Neuronal stem cell (in vitro differentiated cells): ENCODE data around the gene SLX9.

ENCODE experiments used
- DNase-seq: peaks from one replicate; pipeline ENCODE4 v3.0.0-alpha.2; 2013; ENCODE audit warnings: low spot score
- H2AFZ ChIP-seq: one replicate; pipeline ENCODE4 v1.6.1; 2013; ENCODE audit warnings: mild to moderate bottlenecking, low read length, inconsistent platforms
- H2AK5ac ChIP-seq: 2 replicates; pipeline ENCODE4 v1.6.1; 2013; ENCODE audit warnings: low read depth, mild to moderate bottlenecking, inconsistent platforms, low read length, moderate library complexity, mixed read lengths
- H2BK120ac ChIP-seq: 2 replicates; pipeline ENCODE4 v1.6.1; 2013; ENCODE audit warnings: low read depth, mild to moderate bottlenecking, inconsistent platforms, low read length, moderate library complexity, mixed read lengths
- H2BK12ac ChIP-seq: one replicate; pipeline ENCODE4 v1.6.1; 2013; ENCODE audit warnings: low read length, inconsistent platforms
- H2BK15ac ChIP-seq: 2 replicates; pipeline ENCODE4 v1.6.1; 2013; ENCODE audit warnings: mild to moderate bottlenecking, low read length, inconsistent platforms, mixed read lengths
- H2BK5ac ChIP-seq: one replicate; pipeline ENCODE4 v1.6.1; 2013; ENCODE audit warnings: inconsistent platforms, mild to moderate bottlenecking, low read length, moderate library complexity
- H3K14ac ChIP-seq: one replicate; pipeline ENCODE4 v1.6.1; 2013; ENCODE audit warnings: low read length, inconsistent platforms
- H3K18ac ChIP-seq: 2 replicates; pipeline ENCODE4 v1.6.1; 2013; ENCODE audit warnings: low read length, inconsistent platforms
- H3K23ac ChIP-seq: 2 replicates; pipeline ENCODE4 v1.6.1; 2013; ENCODE audit warnings: low read depth, mild to moderate bottlenecking, mixed read lengths, low read length, inconsistent platforms; ENCODE audit not compliant: poor library complexity
- H3K27ac ChIP-seq: replicated peaks from 3 replicates; pipeline ENCODE4 v1.5.1; 2013; ENCODE audit warnings: low read length, inconsistent platforms
- H3K27me3 ChIP-seq, 3 experiments: 2 replicates each; pipeline ENCODE4 v1.6.1; 2013; ENCODE audit warnings: low read length in 3 of 3, mild to moderate bottlenecking in 2 of 3, inconsistent platforms in 1 of 3, low read depth in 1 of 3, mixed read lengths in 1 of 3, moderate library complexity in 1 of 3; ENCODE audit not compliant: control insufficient read depth in 3 of 3, insufficient read depth in 3 of 3
- H3K36me3 ChIP-seq, 2 donors: replicated peaks in 1 of 2; 2 replicates each; pipeline ENCODE4 v1.6.1; 2013; ENCODE audit warnings: low read length in 2 of 2; ENCODE audit not compliant: control insufficient read depth in 2 of 2, insufficient read depth in 2 of 2
- H3K4ac ChIP-seq: 2 replicates; pipeline ENCODE4 v1.6.1; 2013; ENCODE audit warnings: inconsistent platforms, mild to moderate bottlenecking, low read length, moderate library complexity
- H3K4me1 ChIP-seq, 2 donors: 1 replicate in 1 of 2; 2 replicates in 1 of 2; pipeline ENCODE4 v1.6.1; 2013; ENCODE audit warnings: low read length in 2 of 2, low read depth in 1 of 2; ENCODE audit not compliant: control insufficient read depth in 2 of 2, insufficient read depth in 1 of 2
- H3K4me2 ChIP-seq: one replicate; pipeline ENCODE4 v1.6.1; 2013; ENCODE audit warnings: mild to moderate bottlenecking, low read length, inconsistent platforms; ENCODE audit not compliant: insufficient read depth, poor library complexity, severe bottlenecking
- H3K4me3 ChIP-seq, 2 donors: 2 replicates each; pipeline ENCODE4 v1.5.1; 2013; ENCODE audit warnings: low read length in 2 of 2, mild to moderate bottlenecking in 2 of 2, inconsistent platforms in 1 of 2, moderate library complexity in 1 of 2
- H3K79me1 ChIP-seq: one replicate; pipeline ENCODE4 v1.6.1; 2013; ENCODE audit warnings: low read depth, mild to moderate bottlenecking, inconsistent platforms, low read length, moderate library complexity
- H3K9ac ChIP-seq: one replicate; pipeline ENCODE4 v1.6.1; 2013; ENCODE audit warnings: mild to moderate bottlenecking, low read depth, low read length, inconsistent platforms; ENCODE audit not compliant: poor library complexity
- H3K9me3 ChIP-seq, 2 donors: replicated peaks in 1 of 2; 2 replicates each; pipeline versions ENCODE3 to v1.6.1; 2013; ENCODE audit warnings: low read length in 2 of 2, mild to moderate bottlenecking in 2 of 2, inconsistent platforms in 1 of 2, low read depth in 1 of 2, mixed read lengths in 1 of 2, moderate library complexity in 1 of 2; ENCODE audit not compliant: control insufficient read depth in 2 of 2, insufficient read depth in 1 of 2
- H4K8ac ChIP-seq: one replicate; pipeline ENCODE4 v1.6.1; 2013; ENCODE audit warnings: low read depth, mild to moderate bottlenecking, inconsistent platforms, low read length, moderate library complexity
- H4K91ac ChIP-seq: one replicate; pipeline ENCODE4 v1.6.1; 2013; ENCODE audit warnings: low read length, low read depth, mild to moderate bottlenecking, inconsistent platforms; ENCODE audit not compliant: poor library complexity
- WGBS, 2 donors: extraction: QIAGEN DNeasy Blood & Tissue Kit; methylation state at CpG; one replicate each; pipeline ENCODE4 v1.1.7; 2013; ENCODE audit warnings: missing lambda C conversion rate in 2 of 2, mixed read lengths in 1 of 2; ENCODE audit not compliant: insufficient read length in 2 of 2, insufficient replicate concordance in 1 of 2; ENCODE audit errors: extremely low coverage in 2 of 2; 5-methylcytosine and 5-hydroxymethylcytosine counted together

SLX9 gene

GRCh38 chr21:44946254-44947041, 6.6 kb downstream of the SLX9 start:
- Histone ChIP-seq H2BK120ac (no peak overlapping the region), H3K79me1 (peaks cover 33% of the 10 kb centered on the region), H3K18ac (no peak overlapping the region), H2BK15ac (no peak overlapping the region), H3K14ac (no peak overlapping the region), H3K27me3 (no peaks in the 10 kb centered on the region), H3K9me3 (no peaks in the 10 kb centered on the region), H3K36me3 (peaks cover 41 to 68% of the 10 kb centered on the region in 2 donors), H4K91ac (no peak overlapping the region), H3K4me2 (no peak overlapping the region), H3K27ac (no peak overlapping the region), H3K4me1 (peaks cover under 1 to 2% of the 10 kb centered on the region in 2 donors), H4K8ac (no peak overlapping the region), H2BK12ac (no peak overlapping the region), H3K23ac (no peak overlapping the region), H3K9ac (peak overlapping the region; percentile 44), H2AK5ac (no peak overlapping the region), H2AFZ (no peak overlapping the region), H3K4me3 (no peak overlapping the region), H2BK5ac (no peak overlapping the region), H3K4ac (no peak overlapping the region)
- WGBS, 2 donors = no CpG with 5 or more reads among the region's 25 CpGs
- DNase-seq = no peak

GRCh38 chr21:44947111-44947929, 7.5 kb downstream of the SLX9 start:
- H2AK5ac ChIP-seq = peak overlapping the region; percentile 37
- H2AFZ ChIP-seq = no peak overlapping the region
- no peaks in the 10 kb centered on the region for H3K27me3 ChIP-seq
- H2BK5ac ChIP-seq = no peak overlapping the region
- WGBS, 2 donors = no CpG with 5 or more reads among the region's 22 CpGs
- H3K4me1 ChIP-seq = no peaks in the 10 kb centered on the region
- H3K18ac ChIP-seq = no peak overlapping the region
- H3K14ac ChIP-seq = no peak overlapping the region
- H3K4me2 ChIP-seq = no peak overlapping the region
- H2BK120ac ChIP-seq = no peak overlapping the region
- no peak overlapping the region for H3K4ac ChIP-seq
- no peak overlapping the region for H4K91ac ChIP-seq
- H3K4me3 ChIP-seq = no peak overlapping the region
- no peak for DNase-seq
- no peak overlapping the region for H4K8ac ChIP-seq
- H2BK12ac ChIP-seq = no peak overlapping the region
- no peaks in the 10 kb centered on the region for H3K9me3 ChIP-seq
- H3K79me1 ChIP-seq = peaks cover 30% of the 10 kb centered on the region
- H3K27ac ChIP-seq = no peak overlapping the region
- no peak overlapping the region for H3K9ac ChIP-seq
- H3K36me3 ChIP-seq = peaks cover 37 to 66% of the 10 kb centered on the region in 2 donors
- no peak overlapping the region for H2BK15ac ChIP-seq
- H3K23ac ChIP-seq = no peak overlapping the region

GRCh38 chr21:44947930-44948331, 8.1 kb downstream of the SLX9 start:
- H2AFZ ChIP-seq = no peak overlapping the region
- peaks cover 37 to 65% of the 10 kb centered on the region in 2 donors for H3K36me3 ChIP-seq
- no peak overlapping the region for H4K91ac ChIP-seq
- H3K18ac ChIP-seq = no peak overlapping the region
- H2BK15ac ChIP-seq = no peak overlapping the region
- no peak overlapping the region for H3K4me2 ChIP-seq
- H3K9me3 ChIP-seq = no peaks in the 10 kb centered on the region
- H4K8ac ChIP-seq = no peak overlapping the region
- no peak overlapping the region for H3K4ac ChIP-seq
- peak overlapping the region; percentile 37 for H2AK5ac ChIP-seq
- no peak overlapping the region for H3K27ac ChIP-seq
- DNase-seq = no peak
- H3K27me3 ChIP-seq = no peaks in the 10 kb centered on the region
- H2BK120ac ChIP-seq = no peak overlapping the region
- H3K23ac ChIP-seq = peak overlapping the region; percentile 73
- H3K79me1 ChIP-seq = peaks cover 28% of the 10 kb centered on the region
- H2BK12ac ChIP-seq = no peak overlapping the region
- H3K4me1 ChIP-seq = no peaks in the 10 kb centered on the region
- H2BK5ac ChIP-seq = no peak overlapping the region
- H3K9ac ChIP-seq = no peak overlapping the region
- H3K4me3 ChIP-seq = no peak overlapping the region
- H3K14ac ChIP-seq = no peak overlapping the region
- no CpG with 5 or more reads among the region's 33 CpGs for WGBS, 2 donors
